CD4-positive, alpha-beta T cell (primary cell): ENCODE measurements around the gene FAM161B. TPM values are rescaled to one million over a fixed set of nuclear protein-coding genes. Genes with fewer than 3 reads are reported as not detected.
"Not testable (repeated sequence)": the region's sequence is repeated elsewhere in the genome, so short reads cannot be mapped to it uniquely, and the experiment has no call there.

Experiments
- ATAC-seq: fragments of 200-7000 bp; cut with Tn5 transposase; one replicate; pipeline ENCODE4 v1.10.0; 2022; ENCODE audit warnings: mild to moderate bottlenecking; ENCODE audit not compliant: poor library complexity
- CTCF ChIA-PET: fragments of 350-600 bp; sonication (Branson Sonifier 250); formaldehyde crosslinking; loops from one replicate; lab custom pipeline; 2021; ENCODE audit warnings: antibody characterized with exemption, inconsistent platforms; lab: Charles Lee
- POLR2A ChIA-PET: fragments of 350-600 bp; sonication (Branson Sonifier 250); formaldehyde crosslinking; loops from one replicate; lab custom pipeline; 2021; ENCODE audit warnings: antibody characterized with exemption, inconsistent platforms; lab: Charles Lee
- DNase-seq, 14 experiments: peaks; one replicate each; pipeline ENCODE4 v3.0.0-alpha.2; 2013 to 2020; ENCODE audit warnings: mixed read lengths in 2 of 14
- H3K27ac ChIP-seq, 2 donors: one replicate each; pipeline versions ENCODE4 v1.5.1 to v1.7.0; 2013; ENCODE audit warnings: low read length in 2 of 2, low read depth in 1 of 2, mild to moderate bottlenecking in 1 of 2
- H3K27me3 ChIP-seq, 2 experiments: 1 replicate in 1 of 2; 2 replicates in 1 of 2; pipeline versions ENCODE4 v1.6.1 to v1.7.0; 2013; ENCODE audit warnings: low read length in 2 of 2, control low read depth in 1 of 2, mild to moderate bottlenecking in 1 of 2, moderate library complexity in 1 of 2; ENCODE audit not compliant: insufficient read depth in 2 of 2, control insufficient read depth in 1 of 2
- H3K36me3 ChIP-seq: one replicate; pipeline ENCODE4 v1.6.1; 2013; ENCODE audit warnings: low read length, control low read depth; ENCODE audit not compliant: insufficient read depth
- H3K4me1 ChIP-seq: one replicate; pipeline ENCODE4 v1.6.1; 2013; ENCODE audit warnings: low read length, control low read depth; ENCODE audit not compliant: insufficient read depth
- H3K4me3 ChIP-seq: one replicate; pipeline ENCODE4 v1.5.1; 2013; ENCODE audit warnings: mild to moderate bottlenecking, low read length, moderate library complexity
- H3K9me3 ChIP-seq, 2 experiments: 1 replicate in 1 of 2; 2 replicates in 1 of 2; pipeline versions ENCODE4 v1.6.1 to v1.7.0; 2013; ENCODE audit warnings: low read length in 2 of 2, mild to moderate bottlenecking in 2 of 2, control low read depth in 1 of 2, moderate library complexity in 1 of 2; ENCODE audit not compliant: control insufficient read depth in 1 of 2, insufficient read depth in 1 of 2
- H3K27ac Mint-ChIP-seq: one replicate; pipeline ENCODE4 v1.8.0; 2020; ENCODE audit warnings: mixed read lengths
- H3K27me3 Mint-ChIP-seq: one replicate; pipeline ENCODE4 v1.8.0; 2021; ENCODE audit warnings: mixed read lengths
- H3K36me3 Mint-ChIP-seq: one replicate; pipeline ENCODE4 v1.8.0; 2021; ENCODE audit warnings: low read depth, mixed read lengths
- H3K4me1 Mint-ChIP-seq: one replicate; pipeline ENCODE4 v1.8.0; 2021; ENCODE audit warnings: low read depth, mixed read lengths
- H3K4me3 Mint-ChIP-seq: one replicate; pipeline ENCODE4 v1.8.0; 2020; ENCODE audit warnings: mild to moderate bottlenecking, mixed read lengths
- H3K9me3 Mint-ChIP-seq: one replicate; pipeline ENCODE4 v1.8.0; 2020; ENCODE audit warnings: mixed read lengths
- intact Hi-C, 2 experiments: fragments of 100-400 bp; cut with DNase I in 1 of 2; cut with micrococcal nuclease in 1 of 2; formaldehyde crosslinking; loops; one replicate each; pipeline versions ENCODE4 v1.15.1 to v1.9.0; 2023 to 2025; cut with DNase I, micrococcal nuclease
- total RNA-seq, 174 experiments: library from RNA in 2 of 174; stranded (reverse) in 2 of 174; gene quantifications; one replicate each; pipeline ENCODE4 v1.2.3 and lab custom pipeline; 2021 to 2026
- TF ChIP-seq, protein P1 (sequence below): fragments of 200-600 bp; IDR thresholded peaks from one replicate; pipeline ENCODE4 v1.8.0; 2022; ENCODE audit warnings: antibody characterized with exemption, mild to moderate bottlenecking

The FAM161B gene
- total RNA-seq, 2 experiments from 2014 or later: 1.5 to 1.7 TPM

- TF ChIP-seq, protein P1, sequence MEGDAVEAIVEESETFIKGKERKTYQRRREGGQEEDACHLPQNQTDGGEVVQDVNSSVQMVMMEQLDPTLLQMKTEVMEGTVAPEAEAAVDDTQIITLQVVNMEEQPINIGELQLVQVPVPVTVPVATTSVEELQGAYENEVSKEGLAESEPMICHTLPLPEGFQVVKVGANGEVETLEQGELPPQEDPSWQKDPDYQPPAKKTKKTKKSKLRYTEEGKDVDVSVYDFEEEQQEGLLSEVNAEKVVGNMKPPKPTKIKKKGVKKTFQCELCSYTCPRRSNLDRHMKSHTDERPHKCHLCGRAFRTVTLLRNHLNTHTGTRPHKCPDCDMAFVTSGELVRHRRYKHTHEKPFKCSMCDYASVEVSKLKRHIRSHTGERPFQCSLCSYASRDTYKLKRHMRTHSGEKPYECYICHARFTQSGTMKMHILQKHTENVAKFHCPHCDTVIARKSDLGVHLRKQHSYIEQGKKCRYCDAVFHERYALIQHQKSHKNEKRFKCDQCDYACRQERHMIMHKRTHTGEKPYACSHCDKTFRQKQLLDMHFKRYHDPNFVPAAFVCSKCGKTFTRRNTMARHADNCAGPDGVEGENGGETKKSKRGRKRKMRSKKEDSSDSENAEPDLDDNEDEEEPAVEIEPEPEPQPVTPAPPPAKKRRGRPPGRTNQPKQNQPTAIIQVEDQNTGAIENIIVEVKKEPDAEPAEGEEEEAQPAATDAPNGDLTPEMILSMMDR: no peak
- ChIA-PET CTCF (no interaction called here), POLR2A (no interaction called here)
- Histone ChIP-seq H3K27ac (no peak overlapping the region), H3K4me1 (no peaks in the 10 kb centered on the region), H3K9me3 (no peaks in the 10 kb centered on the region), H3K36me3 (peaks cover 18% of the 10 kb centered on the region), H3K4me3 (no peak overlapping the region), H3K27me3 (no peaks in the 10 kb centered on the region)
- Mint-ChIP-seq H3K27ac (no peak overlapping the region), H3K4me3 (no peak overlapping the region), H3K36me3 (peaks cover 29% of the 10 kb centered on the region), H3K9me3 (no peaks in the 10 kb centered on the region), H3K4me1 (no peaks in the 10 kb centered on the region), H3K27me3 (no peaks in the 10 kb centered on the region)
- ATAC-seq: no peak
- DNase-seq: no peak
- intact Hi-C loops: no loop called here
These were observed 41.2 kb upstream of the FAM161B start for GRCh38 chr14:73991092-73991491.

DNA sequence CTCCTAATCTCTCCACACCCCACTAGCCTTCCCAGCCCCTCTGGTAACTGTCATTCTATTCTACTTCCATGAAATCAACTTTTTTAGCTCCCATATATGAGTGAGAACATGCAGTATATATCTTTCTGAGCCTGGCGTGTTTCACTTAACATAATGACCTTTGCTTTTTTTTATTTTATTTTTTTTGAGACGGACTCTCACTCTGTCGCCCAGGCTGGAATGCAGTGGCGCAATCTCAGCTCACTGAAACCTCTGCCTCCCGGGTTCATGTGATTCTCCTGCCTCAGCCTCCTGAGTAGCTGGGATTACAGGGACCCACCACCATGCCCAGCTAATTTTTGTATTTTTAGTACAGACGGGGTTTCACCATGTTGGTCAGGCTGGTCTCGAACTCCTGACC lies 38.8 kb upstream of the FAM161B start:
- H3K27ac ChIP-seq, H3K4me3 Mint-ChIP-seq, H3K27me3 ChIP-seq, H3K9me3 Mint-ChIP-seq, H3K27me3 Mint-ChIP-seq, H3K4me1 Mint-ChIP-seq, H3K4me3 ChIP-seq, intact Hi-C loops, ATAC-seq, H3K27ac Mint-ChIP-seq, H3K9me3 ChIP-seq, CTCF ChIA-PET, H3K4me1 ChIP-seq, POLR2A ChIA-PET, DNase-seq: not testable (repeated sequence)
- peaks cover 19% of the 10 kb centered on the region for H3K36me3 ChIP-seq
- peaks cover 37% of the 10 kb centered on the region for H3K36me3 Mint-ChIP-seq

DNA sequence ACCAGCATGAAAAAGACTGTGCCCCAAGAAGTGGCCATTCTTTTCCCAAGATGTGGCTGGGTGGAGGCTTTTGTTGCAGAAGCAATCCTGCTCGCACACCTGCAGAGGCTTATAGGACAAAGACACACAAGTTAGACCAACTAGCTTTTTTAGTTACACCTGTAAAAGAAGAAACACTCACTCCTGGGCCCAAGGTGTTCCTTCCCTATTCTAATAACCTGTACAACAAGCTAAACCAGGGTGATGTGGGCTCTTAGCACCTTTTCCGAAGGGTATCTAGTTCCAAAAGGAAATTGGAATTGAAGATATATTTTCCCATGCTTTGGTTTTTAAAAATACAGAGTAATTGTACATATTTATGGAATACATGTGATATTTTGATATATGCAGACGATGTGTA lies 38.2 kb upstream of the FAM161B start:
- TF ChIP-seq, protein P1: no peak
- Mint-ChIP-seq H3K4me3 (no peak overlapping the region), H3K27ac (no peak overlapping the region), H3K36me3 (peaks cover 37% of the 10 kb centered on the region), H3K27me3 (no peaks in the 10 kb centered on the region), H3K9me3 (no peaks in the 10 kb centered on the region), H3K4me1 (no peaks in the 10 kb centered on the region)
- ATAC-seq (no peak), DNase-seq (no peak)
- ChIA-PET POLR2A (no interaction called here), CTCF (no interaction called here)
- Histone ChIP-seq H3K4me1 (no peaks in the 10 kb centered on the region), H3K36me3 (peaks cover 19% of the 10 kb centered on the region), H3K9me3 (no peaks in the 10 kb centered on the region), H3K27ac (no peak overlapping the region), H3K4me3 (no peak overlapping the region), H3K27me3 (no peaks in the 10 kb centered on the region)
- intact Hi-C loops: no loop called here

- H3K9me3 ChIP-seq: no peaks in the 10 kb centered on the region
- H3K9me3 Mint-ChIP-seq: no peaks in the 10 kb centered on the region
- DNase-seq (no peak), ATAC-seq (no peak)
- H3K27ac Mint-ChIP-seq: no peak overlapping the region
- H3K4me1 ChIP-seq: no peaks in the 10 kb centered on the region
- ChIA-PET POLR2A (no interaction called here), CTCF (no interaction called here)
- no peaks in the 10 kb centered on the region for H3K27me3 ChIP-seq
- no peak overlapping the region for H3K4me3 Mint-ChIP-seq
- H3K4me1 Mint-ChIP-seq: no peaks in the 10 kb centered on the region
- no peaks in the 10 kb centered on the region for H3K27me3 Mint-ChIP-seq
- no peak overlapping the region for H3K27ac ChIP-seq
- H3K36me3 Mint-ChIP-seq: peaks cover 29% of the 10 kb centered on the region
- TF ChIP-seq, protein P1: no peak
- no peaks in the 10 kb centered on the region for H3K36me3 ChIP-seq
- H3K4me3 ChIP-seq: no peak overlapping the region
- intact Hi-C loops: no loop called here
These were observed 28.0 kb upstream of the FAM161B start for GRCh38 chr14:73977896-73978295.
